Kidney epithelial cell (primary cell): ENCODE results near the gene ENPP3. TPM values are rescaled to one million over a fixed set of nuclear protein-coding genes. Genes with fewer than 3 reads are reported as not detected.

Source experiments
- DNase-seq: peaks from one replicate; pipeline ENCODE4 v3.0.0-alpha.2; 2010; ENCODE audit warnings: low read depth
- H3K27me3 ChIP-seq: 2 replicates; pipeline ENCODE4 v1.6.0; 2011; ENCODE audit warnings: low read length; ENCODE audit not compliant: control insufficient read depth, insufficient read depth
- H3K36me3 ChIP-seq: 2 replicates; pipeline ENCODE4 v1.5.1; 2011; ENCODE audit warnings: low read length; ENCODE audit not compliant: control insufficient read depth, insufficient read depth
- H3K4me3 ChIP-seq: 2 replicates; pipeline ENCODE4 v1.5.1; 2011; ENCODE audit warnings: low read depth, mild to moderate bottlenecking, control low read depth, low read length
- total RNA-seq: library from RNA; depleted of rRNA; stranded (reverse); fragments of >200 nt; gene quantifications from 2 replicates; pipeline ENCODE4 v1.2.3, GENCODE V29; 2015
- TF ChIP-seq, protein P1 (sequence below): IDR thresholded peaks from 2 replicates; pipeline ENCODE4 v1.5.1; 2011; ENCODE audit warnings: mild to moderate bottlenecking, moderate library complexity, low read length, control low read depth, inconsistent platforms; ENCODE audit not compliant: insufficient read depth, poor library complexity, severe bottlenecking

ENPP3 gene
- total RNA-seq, 1 donor from 2014 or later, result not detected

DNA sequence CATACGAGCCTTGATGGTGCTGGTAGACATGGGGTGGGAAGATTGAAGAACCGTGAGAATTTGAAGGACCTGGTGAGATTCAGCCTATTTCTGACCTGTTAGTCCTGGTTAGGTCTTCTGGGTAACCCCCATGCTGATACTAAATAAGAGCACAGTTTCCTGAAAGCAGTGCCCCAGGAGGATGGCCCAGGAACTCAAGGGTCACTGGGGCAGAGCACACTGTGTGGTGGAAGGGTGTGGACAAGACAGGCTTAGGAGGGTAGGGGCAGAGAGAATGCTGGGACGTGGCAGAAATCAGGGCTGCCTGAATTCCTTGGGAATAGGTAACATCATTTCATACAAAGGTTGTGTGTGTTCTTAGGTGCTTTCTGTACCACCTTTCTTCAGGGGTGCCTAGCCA lies 138.8 kb downstream of the ENPP3 start:
- Histone ChIP-seq H3K4me3 (no peak overlapping the region), H3K27me3 (no peaks in the 10 kb centered on the region), H3K36me3 (no peaks in the 10 kb centered on the region)
- TF ChIP-seq, protein P1, sequence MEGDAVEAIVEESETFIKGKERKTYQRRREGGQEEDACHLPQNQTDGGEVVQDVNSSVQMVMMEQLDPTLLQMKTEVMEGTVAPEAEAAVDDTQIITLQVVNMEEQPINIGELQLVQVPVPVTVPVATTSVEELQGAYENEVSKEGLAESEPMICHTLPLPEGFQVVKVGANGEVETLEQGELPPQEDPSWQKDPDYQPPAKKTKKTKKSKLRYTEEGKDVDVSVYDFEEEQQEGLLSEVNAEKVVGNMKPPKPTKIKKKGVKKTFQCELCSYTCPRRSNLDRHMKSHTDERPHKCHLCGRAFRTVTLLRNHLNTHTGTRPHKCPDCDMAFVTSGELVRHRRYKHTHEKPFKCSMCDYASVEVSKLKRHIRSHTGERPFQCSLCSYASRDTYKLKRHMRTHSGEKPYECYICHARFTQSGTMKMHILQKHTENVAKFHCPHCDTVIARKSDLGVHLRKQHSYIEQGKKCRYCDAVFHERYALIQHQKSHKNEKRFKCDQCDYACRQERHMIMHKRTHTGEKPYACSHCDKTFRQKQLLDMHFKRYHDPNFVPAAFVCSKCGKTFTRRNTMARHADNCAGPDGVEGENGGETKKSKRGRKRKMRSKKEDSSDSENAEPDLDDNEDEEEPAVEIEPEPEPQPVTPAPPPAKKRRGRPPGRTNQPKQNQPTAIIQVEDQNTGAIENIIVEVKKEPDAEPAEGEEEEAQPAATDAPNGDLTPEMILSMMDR, result no peak
- DNase-seq, result no peak

DNA sequence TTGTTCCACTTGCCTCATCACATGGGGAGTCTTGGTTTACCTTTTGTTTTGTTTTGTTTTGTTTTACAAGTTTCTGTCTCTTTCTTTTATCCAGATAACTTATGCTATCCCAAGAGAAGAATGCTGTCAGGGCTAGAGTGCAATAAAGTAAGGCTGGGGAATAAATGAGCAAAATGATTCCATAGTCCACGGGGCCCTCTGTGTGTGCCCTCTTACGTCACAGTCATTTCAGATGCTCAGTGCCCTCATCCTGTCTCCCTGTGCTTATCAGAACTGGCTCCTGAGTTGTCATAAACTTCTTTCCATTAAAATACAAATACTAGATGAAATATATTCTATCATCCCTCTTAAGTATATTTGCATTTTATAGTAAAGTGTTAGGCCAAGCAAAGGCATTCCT lies 139.9 kb downstream of the ENPP3 start:
- Histone ChIP-seq H3K36me3 (no peaks in the 10 kb centered on the region), H3K27me3 (no peaks in the 10 kb centered on the region), H3K4me3 (no peak overlapping the region)
- TF ChIP-seq, protein P1, result no peak
- no peak for DNase-seq

DNA sequence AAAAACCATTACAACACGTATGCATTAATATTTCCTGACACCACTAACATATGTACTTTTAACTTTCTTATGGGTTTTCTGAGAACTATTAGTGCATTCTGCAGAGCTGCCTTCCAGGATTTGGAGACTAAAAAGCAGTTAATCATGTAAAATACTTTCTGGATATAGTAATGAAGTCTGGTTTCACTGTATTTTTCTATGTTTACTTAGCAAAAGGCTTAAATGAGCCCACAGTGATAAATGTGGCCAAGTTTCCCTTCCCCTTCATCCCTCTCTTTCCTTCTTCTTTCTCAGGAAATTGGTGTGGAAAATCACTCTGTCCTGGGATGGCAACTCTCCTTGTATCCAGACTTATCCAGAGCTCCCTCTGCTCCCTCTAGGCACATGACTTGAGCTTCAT lies 141.1 kb downstream of the ENPP3 start:
- H3K4me3 ChIP-seq, result no peak overlapping the region
- TF ChIP-seq, protein P1, result no peak
- no peaks in the 10 kb centered on the region for H3K36me3 ChIP-seq
- H3K27me3 ChIP-seq, result no peaks in the 10 kb centered on the region
- DNase-seq, result no peak

DNA sequence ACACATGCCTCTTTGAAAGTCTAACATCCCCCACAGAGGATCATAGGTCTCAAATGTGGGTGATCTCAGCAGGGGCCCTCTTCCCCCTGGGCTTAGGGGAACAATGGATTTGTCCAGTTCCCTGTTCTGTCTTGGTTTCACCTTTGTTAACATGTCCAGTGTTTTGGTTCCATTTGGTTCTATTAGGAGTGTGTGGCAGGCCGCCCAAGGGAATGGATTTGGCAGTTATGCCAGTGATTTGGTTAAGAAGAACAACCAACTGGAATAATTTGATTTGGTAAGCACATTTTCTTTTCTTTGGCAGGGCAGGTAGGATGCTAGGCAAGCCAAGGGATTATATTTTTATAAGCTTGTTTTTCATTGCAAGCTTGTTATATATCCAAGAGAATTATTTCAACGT lies 142.2 kb downstream of the ENPP3 start:
- no peak overlapping the region for H3K4me3 ChIP-seq
- DNase-seq, result no peak
- H3K36me3 ChIP-seq, result no peaks in the 10 kb centered on the region
- TF ChIP-seq, protein P1, result no peak
- no peaks in the 10 kb centered on the region for H3K27me3 ChIP-seq

DNA sequence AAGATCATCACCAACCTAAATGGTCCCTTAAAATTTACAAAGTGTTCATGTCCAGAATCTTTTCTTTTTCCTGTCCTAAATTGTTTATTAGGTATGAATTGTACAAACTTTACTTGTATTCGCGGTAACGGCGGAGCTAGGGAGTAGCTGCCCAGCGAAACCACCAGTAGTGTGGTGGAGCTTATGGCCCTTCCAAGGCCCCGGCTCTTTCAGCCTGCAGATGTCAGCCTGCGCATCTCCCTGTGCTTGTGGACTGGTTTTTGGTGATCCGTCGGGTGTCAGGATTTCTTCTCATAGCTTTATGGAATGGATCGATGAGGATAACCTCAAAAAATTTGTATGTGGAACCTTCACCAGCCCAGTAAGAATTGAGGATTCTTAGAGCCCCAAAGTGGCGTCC lies 143.5 kb downstream of the ENPP3 start:
- TF ChIP-seq, protein P1, result no peak
- H3K4me3 ChIP-seq, result no peak overlapping the region
- no peaks in the 10 kb centered on the region for H3K27me3 ChIP-seq
- H3K36me3 ChIP-seq, result no peaks in the 10 kb centered on the region
- no peak for DNase-seq

DNA sequence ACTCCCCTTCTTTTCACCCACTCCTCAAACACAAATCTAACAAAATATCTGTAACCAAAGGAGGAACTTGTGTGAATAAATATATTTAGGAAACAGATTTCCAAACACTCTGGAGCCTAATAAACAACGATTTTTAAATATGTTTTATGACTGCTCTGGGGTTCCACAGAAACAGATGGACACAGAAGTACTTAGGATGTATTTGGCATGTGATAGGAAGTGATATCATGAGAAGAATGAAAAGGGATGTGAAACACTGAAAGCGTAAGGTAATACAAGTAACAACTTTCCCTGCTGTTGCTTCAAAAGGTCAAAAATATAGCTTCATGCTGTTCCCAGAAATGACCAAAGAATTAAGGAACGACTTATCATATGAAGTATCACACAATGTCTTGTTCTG lies 144.6 kb downstream of the ENPP3 start:
- TF ChIP-seq, protein P1, result no peak
- no peaks in the 10 kb centered on the region for H3K36me3 ChIP-seq
- no peak overlapping the region for H3K4me3 ChIP-seq
- H3K27me3 ChIP-seq, result no peaks in the 10 kb centered on the region
- DNase-seq, result no peak
